ENCODE data around the gene ANKRD12.

DNA sequence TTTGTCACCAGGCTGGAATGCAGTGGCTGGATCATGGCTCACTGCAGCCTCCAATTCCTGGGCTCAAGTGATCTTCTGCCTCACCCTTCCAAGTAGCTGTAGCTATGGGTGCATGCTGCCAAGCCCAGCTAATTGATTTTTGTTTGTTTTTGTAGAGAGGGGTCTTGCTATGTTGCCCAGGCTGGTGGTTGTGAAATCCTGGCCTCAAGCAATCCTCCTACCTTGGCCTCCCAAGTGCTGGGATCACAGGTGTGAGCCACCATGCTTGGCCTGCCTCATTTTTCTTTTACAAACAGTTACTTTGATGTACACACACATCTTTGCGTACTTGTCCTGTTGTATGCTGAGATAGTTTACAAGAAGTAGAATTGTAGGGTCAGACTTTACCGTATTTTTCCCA lies 13.1 kb upstream of the ANKRD12 start:
- TF ChIP-seq POLR2A (IDR thresholded peaks at IDR 0.05) = no peak
- TF ChIP-seq, protein P1, sequence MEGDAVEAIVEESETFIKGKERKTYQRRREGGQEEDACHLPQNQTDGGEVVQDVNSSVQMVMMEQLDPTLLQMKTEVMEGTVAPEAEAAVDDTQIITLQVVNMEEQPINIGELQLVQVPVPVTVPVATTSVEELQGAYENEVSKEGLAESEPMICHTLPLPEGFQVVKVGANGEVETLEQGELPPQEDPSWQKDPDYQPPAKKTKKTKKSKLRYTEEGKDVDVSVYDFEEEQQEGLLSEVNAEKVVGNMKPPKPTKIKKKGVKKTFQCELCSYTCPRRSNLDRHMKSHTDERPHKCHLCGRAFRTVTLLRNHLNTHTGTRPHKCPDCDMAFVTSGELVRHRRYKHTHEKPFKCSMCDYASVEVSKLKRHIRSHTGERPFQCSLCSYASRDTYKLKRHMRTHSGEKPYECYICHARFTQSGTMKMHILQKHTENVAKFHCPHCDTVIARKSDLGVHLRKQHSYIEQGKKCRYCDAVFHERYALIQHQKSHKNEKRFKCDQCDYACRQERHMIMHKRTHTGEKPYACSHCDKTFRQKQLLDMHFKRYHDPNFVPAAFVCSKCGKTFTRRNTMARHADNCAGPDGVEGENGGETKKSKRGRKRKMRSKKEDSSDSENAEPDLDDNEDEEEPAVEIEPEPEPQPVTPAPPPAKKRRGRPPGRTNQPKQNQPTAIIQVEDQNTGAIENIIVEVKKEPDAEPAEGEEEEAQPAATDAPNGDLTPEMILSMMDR (IDR thresholded peaks at IDR 0.05) = no peak
